ENCODE data around the gene DOCK1.

The DOCK1 gene

DNA sequence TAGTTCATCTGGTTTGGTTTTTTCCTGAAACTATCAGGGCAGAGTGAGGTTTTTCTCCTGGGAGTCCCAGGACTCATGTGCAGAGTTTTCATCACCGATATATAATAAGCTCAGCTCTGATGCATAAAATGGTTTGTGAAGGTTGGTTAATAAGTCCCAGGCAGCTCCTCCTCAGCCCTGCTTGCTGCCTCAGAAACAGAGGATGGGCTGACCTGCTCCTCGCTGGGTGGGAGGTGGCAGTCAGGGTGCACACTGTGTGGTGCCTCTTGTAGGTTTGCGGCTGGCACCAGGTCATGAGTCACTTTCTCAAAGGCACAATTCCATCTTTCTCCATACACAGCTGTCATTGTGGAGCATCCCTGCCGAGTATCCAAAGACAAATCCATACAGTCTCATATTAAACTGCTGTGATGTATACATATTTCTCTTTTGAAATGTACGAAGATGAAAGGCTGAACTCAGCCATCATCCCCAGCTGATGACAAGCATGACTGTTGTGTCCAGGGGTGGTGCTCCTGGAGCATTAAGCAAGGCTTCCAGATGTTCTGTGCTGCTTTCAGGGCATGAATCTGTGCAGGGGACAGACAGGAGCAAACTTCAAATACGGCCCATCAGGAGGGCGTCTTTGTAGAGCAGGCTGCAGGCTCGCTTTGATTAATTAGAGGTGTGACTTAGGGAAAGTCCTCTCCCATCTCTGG is 518.1 kb downstream of the DOCK1 start:
- H3K4me3 ChIP-seq (ENCODE audit: low read length in 2 of 2), result no peak overlapping the region
- no peak overlapping the region for H4K91ac ChIP-seq (ENCODE audit: low read depth, low read length, poor library complexity)
- H2BK120ac ChIP-seq (ENCODE audit: low read depth, low read length), result no peak overlapping the region
- H2AFZ ChIP-seq (ENCODE audit: low read length), result no peak overlapping the region
- no peak overlapping the region for H2BK12ac ChIP-seq (ENCODE audit: low read length)
- no peak overlapping the region for H2BK5ac ChIP-seq (ENCODE audit: low read length)
- H2AK5ac ChIP-seq (ENCODE audit: low read depth, low read length), result no peak overlapping the region
- WGBS, 2 donors (ENCODE audit: extremely low coverage in 2 of 2, insufficient read length in 2 of 2, insufficient replicate concordance in 1 of 2), result no CpG with 5 or more reads among the region's 8 CpGs
- H3K4me2 ChIP-seq (ENCODE audit: insufficient read depth, low read length, poor library complexity, severe bottlenecking), result no peak overlapping the region
- no peak for DNase-seq (ENCODE audit: low spot score)
- no peak overlapping the region for H4K8ac ChIP-seq (ENCODE audit: low read depth, low read length)
- no peak overlapping the region for H3K14ac ChIP-seq (ENCODE audit: low read length)
- H3K36me3 ChIP-seq (replicated peaks in 1 of 2; ENCODE audit: control insufficient read depth in 2 of 2, insufficient read depth in 2 of 2, low read length in 2 of 2), result peaks cover 19 to 70% of the 10 kb centered on the region in 2 donors
- H3K4me1 ChIP-seq (ENCODE audit: control insufficient read depth in 2 of 2, insufficient read depth in 1 of 2, low read depth in 1 of 2, low read length in 2 of 2), result peaks cover 0 to 5% of the 10 kb centered on the region in 2 donors
- H3K79me1 ChIP-seq (ENCODE audit: low read depth, low read length), result no peaks in the 10 kb centered on the region
- no peak overlapping the region for H3K4ac ChIP-seq (ENCODE audit: low read length)
- H3K9ac ChIP-seq (ENCODE audit: low read depth, low read length, poor library complexity), result no peak overlapping the region
- H2BK15ac ChIP-seq (ENCODE audit: low read length), result no peak overlapping the region
- H3K27ac ChIP-seq (replicated peaks; ENCODE audit: low read length), result no peak overlapping the region
- no peaks in the 10 kb centered on the region for H3K9me3 ChIP-seq (replicated peaks in 1 of 2; ENCODE audit: control insufficient read depth in 2 of 2, insufficient read depth in 1 of 2, low read depth in 1 of 2, low read length in 2 of 2)
- H3K18ac ChIP-seq (ENCODE audit: low read length), result no peak overlapping the region
- no peaks in the 10 kb centered on the region for H3K27me3 ChIP-seq (ENCODE audit: control insufficient read depth in 3 of 3, insufficient read depth in 3 of 3, low read depth in 1 of 3, low read length in 3 of 3)
- H3K23ac ChIP-seq (ENCODE audit: low read depth, low read length, poor library complexity), result no peak overlapping the region

DNA sequence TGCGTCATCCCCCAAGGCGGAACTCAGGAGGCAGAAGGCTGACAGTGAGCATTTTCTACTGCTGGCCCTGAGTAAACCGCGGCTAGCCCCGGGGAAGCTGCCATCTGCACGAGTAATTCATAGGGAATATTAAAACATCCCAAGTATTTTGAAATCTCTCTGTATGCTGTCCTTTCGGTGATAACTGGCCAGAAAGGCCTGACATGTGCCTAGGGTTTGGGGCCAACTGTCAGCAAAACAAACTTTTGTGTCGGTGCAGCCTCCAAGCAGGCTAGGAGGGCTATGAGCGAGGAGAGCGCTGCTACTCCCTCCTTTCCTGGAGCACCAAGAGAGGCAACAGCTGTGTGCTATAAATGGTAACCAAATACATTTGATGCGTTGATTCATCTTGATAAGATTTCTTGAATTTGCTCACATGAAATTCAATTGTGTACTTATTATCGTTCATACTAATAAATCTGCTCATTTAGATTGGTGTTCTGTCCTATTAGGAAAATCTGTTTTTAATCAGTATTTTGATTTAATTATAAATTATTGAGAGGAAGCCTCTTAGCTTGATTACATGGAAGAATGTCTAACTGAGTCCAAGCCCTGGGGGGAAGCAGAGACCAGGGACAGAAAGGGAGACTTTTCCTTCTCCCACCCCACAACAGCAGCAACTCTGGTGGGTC is 519.5 kb downstream of the DOCK1 start:
- H2BK15ac ChIP-seq (ENCODE audit: low read length), result no peak overlapping the region
- no peak overlapping the region for H3K4ac ChIP-seq (ENCODE audit: low read length)
- no peak overlapping the region for H3K4me3 ChIP-seq (ENCODE audit: low read length in 2 of 2)
- H3K9ac ChIP-seq (ENCODE audit: low read depth, low read length, poor library complexity), result no peak overlapping the region
- H2BK5ac ChIP-seq (ENCODE audit: low read length), result no peak overlapping the region
- H3K4me1 ChIP-seq (ENCODE audit: control insufficient read depth in 2 of 2, insufficient read depth in 1 of 2, low read depth in 1 of 2, low read length in 2 of 2), result peaks cover 0 to 5% of the 10 kb centered on the region in 2 donors
- H3K4me2 ChIP-seq (ENCODE audit: insufficient read depth, low read length, poor library complexity, severe bottlenecking), result no peak overlapping the region
- H3K23ac ChIP-seq (ENCODE audit: low read depth, low read length, poor library complexity), result no peak overlapping the region
- peaks cover 19 to 59% of the 10 kb centered on the region in 2 donors for H3K36me3 ChIP-seq (replicated peaks in 1 of 2; ENCODE audit: control insufficient read depth in 2 of 2, insufficient read depth in 2 of 2, low read length in 2 of 2)
- H3K27ac ChIP-seq (replicated peaks; ENCODE audit: low read length), result no peak overlapping the region
- no peak overlapping the region for H4K91ac ChIP-seq (ENCODE audit: low read depth, low read length, poor library complexity)
- no CpG with 5 or more reads among the region's 12 CpGs for WGBS, 2 donors (ENCODE audit: extremely low coverage in 2 of 2, insufficient read length in 2 of 2, insufficient replicate concordance in 1 of 2)
- no peak overlapping the region for H2AK5ac ChIP-seq (ENCODE audit: low read depth, low read length)
- no peak overlapping the region for H2BK120ac ChIP-seq (ENCODE audit: low read depth, low read length)
- H2AFZ ChIP-seq (ENCODE audit: low read length), result no peak overlapping the region
- no peak overlapping the region for H2BK12ac ChIP-seq (ENCODE audit: low read length)
- H3K9me3 ChIP-seq (replicated peaks in 1 of 2; ENCODE audit: control insufficient read depth in 2 of 2, insufficient read depth in 1 of 2, low read depth in 1 of 2, low read length in 2 of 2), result no peaks in the 10 kb centered on the region
- H3K14ac ChIP-seq (ENCODE audit: low read length), result no peak overlapping the region
- H3K79me1 ChIP-seq (ENCODE audit: low read depth, low read length), result no peaks in the 10 kb centered on the region
- no peak for DNase-seq (ENCODE audit: low spot score)
- H3K27me3 ChIP-seq (ENCODE audit: control insufficient read depth in 3 of 3, insufficient read depth in 3 of 3, low read depth in 1 of 3, low read length in 3 of 3), result no peaks in the 10 kb centered on the region
- H4K8ac ChIP-seq (ENCODE audit: low read depth, low read length), result no peak overlapping the region
- H3K18ac ChIP-seq (ENCODE audit: low read length), result no peak overlapping the region

DNA sequence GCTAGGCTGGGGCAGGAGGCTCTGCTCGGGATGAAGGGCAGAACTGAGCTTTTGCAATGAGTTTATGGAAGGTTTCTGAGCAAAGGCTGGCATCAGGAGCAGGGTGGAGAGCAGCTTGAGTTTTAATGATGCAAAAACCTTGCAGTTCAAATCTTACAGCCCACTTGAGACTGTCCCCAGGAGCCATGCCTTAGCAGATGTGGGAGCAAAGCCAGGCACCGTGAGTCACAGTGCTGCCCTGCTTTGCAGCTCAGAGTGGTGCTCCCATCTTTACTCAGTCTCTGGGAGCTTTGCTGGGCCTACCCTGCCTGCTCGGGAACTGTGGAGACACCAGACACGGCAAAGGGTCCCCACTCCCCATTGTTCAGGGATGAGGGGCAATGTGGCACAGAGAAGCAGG is 521.5 kb downstream of the DOCK1 start:
- no peak overlapping the region for H3K4me3 ChIP-seq (ENCODE audit: low read length in 2 of 2)
- no CpG with 5 or more reads among the region's 4 CpGs for WGBS, 2 donors (ENCODE audit: extremely low coverage in 2 of 2, insufficient read length in 2 of 2, insufficient replicate concordance in 1 of 2)

DNA sequence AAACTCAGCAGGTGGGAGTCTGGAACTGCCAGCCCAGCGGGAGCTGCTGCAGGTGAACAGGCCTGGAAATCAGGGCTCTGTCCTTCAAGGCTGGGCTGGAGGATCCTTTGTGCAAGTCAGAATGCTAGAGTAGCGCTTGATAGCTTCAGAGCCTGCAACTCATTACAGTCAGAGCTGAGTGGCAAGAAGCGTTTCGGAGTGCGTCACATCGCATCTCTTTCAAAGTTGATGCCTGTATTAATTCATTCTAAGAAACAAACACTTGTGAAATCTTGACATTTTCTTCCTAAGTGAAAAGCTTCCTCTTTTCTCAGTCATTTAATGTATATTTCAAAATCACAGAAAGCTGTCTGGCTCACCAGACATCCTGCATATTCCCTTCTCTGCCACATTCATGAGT is 522.7 kb downstream of the DOCK1 start:
- no peak overlapping the region for H3K4me2 ChIP-seq (ENCODE audit: insufficient read depth, low read length, poor library complexity, severe bottlenecking)
- no peaks in the 10 kb centered on the region for H3K27me3 ChIP-seq (ENCODE audit: control insufficient read depth in 3 of 3, insufficient read depth in 3 of 3, low read depth in 1 of 3, low read length in 3 of 3)
- H3K27ac ChIP-seq (replicated peaks; ENCODE audit: low read length), result no peak overlapping the region
- no peak for DNase-seq (ENCODE audit: low spot score)
- no peak overlapping the region for H2BK120ac ChIP-seq (ENCODE audit: low read depth, low read length)
- H3K9ac ChIP-seq (ENCODE audit: low read depth, low read length, poor library complexity), result no peak overlapping the region
- no peak overlapping the region for H2AK5ac ChIP-seq (ENCODE audit: low read depth, low read length)
- H3K14ac ChIP-seq (ENCODE audit: low read length), result no peak overlapping the region
- H3K79me1 ChIP-seq (ENCODE audit: low read depth, low read length), result no peaks in the 10 kb centered on the region
- no peak overlapping the region for H2BK5ac ChIP-seq (ENCODE audit: low read length)
- H4K91ac ChIP-seq (ENCODE audit: low read depth, low read length, poor library complexity), result no peak overlapping the region
- no peak overlapping the region for H2BK15ac ChIP-seq (ENCODE audit: low read length)
- peaks cover 0 to 5% of the 10 kb centered on the region in 2 donors for H3K4me1 ChIP-seq (ENCODE audit: control insufficient read depth in 2 of 2, insufficient read depth in 1 of 2, low read depth in 1 of 2, low read length in 2 of 2)
- H2BK12ac ChIP-seq (ENCODE audit: low read length), result no peak overlapping the region
- no peak overlapping the region for H3K18ac ChIP-seq (ENCODE audit: low read length)
- H3K4ac ChIP-seq (ENCODE audit: low read length), result no peak overlapping the region
- no peak overlapping the region for H2AFZ ChIP-seq (ENCODE audit: low read length)
- no CpG with 5 or more reads among the region's 6 CpGs for WGBS, 2 donors (ENCODE audit: extremely low coverage in 2 of 2, insufficient read length in 2 of 2, insufficient replicate concordance in 1 of 2)
- no peak overlapping the region for H4K8ac ChIP-seq (ENCODE audit: low read depth, low read length)
- H3K23ac ChIP-seq (ENCODE audit: low read depth, low read length, poor library complexity), result no peak overlapping the region
- H3K9me3 ChIP-seq (replicated peaks in 1 of 2; ENCODE audit: control insufficient read depth in 2 of 2, insufficient read depth in 1 of 2, low read depth in 1 of 2, low read length in 2 of 2), result peaks cover 4 to 14% of the 10 kb centered on the region in 2 donors
- H3K4me3 ChIP-seq (ENCODE audit: low read length in 2 of 2), result no peak overlapping the region
- peaks cover 17 to 44% of the 10 kb centered on the region in 2 donors for H3K36me3 ChIP-seq (replicated peaks in 1 of 2; ENCODE audit: control insufficient read depth in 2 of 2, insufficient read depth in 2 of 2, low read length in 2 of 2)

More for the DNA sequence above, 521.5 kb downstream of the DOCK1 start:
- Histone ChIP-seq H3K4me2 (ENCODE audit: insufficient read depth, low read length, poor library complexity, severe bottlenecking) (no peak overlapping the region), H2BK5ac (ENCODE audit: low read length) (no peak overlapping the region), H3K27me3 (ENCODE audit: control insufficient read depth in 3 of 3, insufficient read depth in 3 of 3, low read depth in 1 of 3, low read length in 3 of 3) (no peaks in the 10 kb centered on the region), H2BK120ac (ENCODE audit: low read depth, low read length) (no peak overlapping the region), H3K27ac (replicated peaks; ENCODE audit: low read length) (no peak overlapping the region), H3K9ac (ENCODE audit: low read depth, low read length, poor library complexity) (no peak overlapping the region), H3K9me3 (replicated peaks in 1 of 2; ENCODE audit: control insufficient read depth in 2 of 2, insufficient read depth in 1 of 2, low read depth in 1 of 2, low read length in 2 of 2) (peaks cover 4 to 11% of the 10 kb centered on the region in 2 donors), H3K36me3 (replicated peaks in 1 of 2; ENCODE audit: control insufficient read depth in 2 of 2, insufficient read depth in 2 of 2, low read length in 2 of 2) (peaks cover 17 to 41% of the 10 kb centered on the region in 2 donors), H4K91ac (ENCODE audit: low read depth, low read length, poor library complexity) (no peak overlapping the region), H2BK15ac (ENCODE audit: low read length) (no peak overlapping the region), H3K14ac (ENCODE audit: low read length) (peak overlapping the region; percentile 40), H2AK5ac (ENCODE audit: low read depth, low read length) (no peak overlapping the region), H3K4ac (ENCODE audit: low read length) (no peak overlapping the region), H3K23ac (ENCODE audit: low read depth, low read length, poor library complexity) (no peak overlapping the region), H2BK12ac (ENCODE audit: low read length) (no peak overlapping the region), H4K8ac (ENCODE audit: low read depth, low read length) (no peak overlapping the region), H3K4me1 (ENCODE audit: control insufficient read depth in 2 of 2, insufficient read depth in 1 of 2, low read depth in 1 of 2, low read length in 2 of 2) (peaks cover 0 to 5% of the 10 kb centered on the region in 2 donors), H3K79me1 (ENCODE audit: low read depth, low read length) (no peaks in the 10 kb centered on the region), H3K18ac (ENCODE audit: low read length) (no peak overlapping the region), H2AFZ (ENCODE audit: low read length) (no peak overlapping the region)
- no peak for DNase-seq (ENCODE audit: low spot score)

Measured in neuronal stem cell (in vitro differentiated cells).